PFSK-1 (cell line): ENCODE results near the gene SLC17A5.

Experiments
- FOXP2 ChIP-seq: optimal IDR thresholded peaks from 2 replicates; pipeline ENCODE3; 2011; ENCODE audit warnings: borderline replicate concordance, control low read depth, inconsistent platforms; ENCODE audit not compliant: insufficient read depth; ENCODE audit errors: extremely low read length, extremely low read depth
- POLR2AphosphoS5 ChIP-seq: IDR thresholded peaks from 2 replicates; pipeline ENCODE4 v1.6.1; 2012; ENCODE audit warnings: low read depth, mild to moderate bottlenecking, control low read depth, low read length, moderate library complexity
- REST ChIP-seq, 2 experiments: IDR thresholded peaks; 2 replicates each; pipeline versions ENCODE4 v1.6.1 to v1.8.0; 2011 to 2012; ENCODE audit warnings: low read depth in 2 of 2, low read length in 2 of 2, control low read depth in 1 of 2, inconsistent platforms in 1 of 2, mild to moderate bottlenecking in 1 of 2, moderate library complexity in 1 of 2; ENCODE audit not compliant: insufficient read depth in 1 of 2
- SIN3A ChIP-seq: IDR thresholded peaks from 2 replicates; pipeline ENCODE4 v1.6.1; 2012; ENCODE audit warnings: mild to moderate bottlenecking, low read length, moderate library complexity, borderline replicate concordance; ENCODE audit not compliant: insufficient read depth
- TAF1 ChIP-seq: IDR thresholded peaks from 2 replicates; pipeline ENCODE4 v1.6.1; 2012; ENCODE audit warnings: low read length, control low read depth, borderline replicate concordance; ENCODE audit not compliant: insufficient read depth

SLC17A5 gene

GRCh38 chr6:73631849-73632248 is 21.9 kb downstream of the SLC17A5 start:
- TF ChIP-seq REST (IDR thresholded peaks at IDR 0.05; ENCODE audit: insufficient read depth in 1 of 2, low read depth in 2 of 2, low read length in 2 of 2) = no peak
- no peak for TF ChIP-seq TAF1
- no peak for TF ChIP-seq FOXP2
- no peak for TF ChIP-seq SIN3A
- TF ChIP-seq POLR2AphosphoS5 = no peak

DNA sequence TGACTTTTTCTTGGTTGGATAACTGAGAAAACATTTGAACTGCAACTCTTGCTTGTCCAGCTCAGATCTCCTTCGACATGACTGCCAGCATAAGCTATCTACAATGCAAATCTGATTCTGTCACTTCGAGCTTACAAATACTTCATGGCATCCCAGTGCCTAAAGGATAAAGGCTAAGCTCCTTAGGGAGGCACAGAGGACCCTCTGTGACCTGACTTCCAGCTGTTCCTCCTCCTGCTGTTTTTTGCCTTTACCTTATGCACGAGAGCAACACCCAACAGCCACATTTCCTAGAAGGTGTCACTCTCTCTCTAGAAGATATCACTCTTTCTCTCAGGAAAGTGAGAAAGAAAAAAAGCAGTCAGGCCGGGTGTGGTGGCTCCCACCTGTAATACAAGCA is 23.4 kb downstream of the SLC17A5 start:
- TF ChIP-seq TAF1 (no peak), SIN3A (no peak), FOXP2 (no peak), POLR2AphosphoS5 (no peak), REST (IDR thresholded peaks at IDR 0.05; ENCODE audit: insufficient read depth in 1 of 2, low read depth in 2 of 2, low read length in 2 of 2) (no peak)

GRCh38 chr6:73624896-73625295 is 28.9 kb downstream of the SLC17A5 start:
- TF ChIP-seq POLR2AphosphoS5 (no peak), SIN3A (no peak), TAF1 (no peak), REST (IDR thresholded peaks at IDR 0.05; ENCODE audit: insufficient read depth in 1 of 2, low read depth in 2 of 2, low read length in 2 of 2) (no peak), FOXP2 (no peak)

GRCh38 chr6:73614802-73615201 is 39.0 kb downstream of the SLC17A5 start:
- TF ChIP-seq FOXP2 (no peak), SIN3A (no peak), TAF1 (no peak), REST (IDR thresholded peaks at IDR 0.05; ENCODE audit: insufficient read depth in 1 of 2, low read depth in 2 of 2, low read length in 2 of 2) (no peak), POLR2AphosphoS5 (no peak)
